ENCODE measurements around the gene CASKIN2. TPM values are rescaled to one million over a fixed set of nuclear protein-coding genes. Genes with fewer than 3 reads are reported as not detected.

Gene CASKIN2
- total RNA-seq, 1 experiment from 2014 or later, result 25.4 TPM

DNA sequence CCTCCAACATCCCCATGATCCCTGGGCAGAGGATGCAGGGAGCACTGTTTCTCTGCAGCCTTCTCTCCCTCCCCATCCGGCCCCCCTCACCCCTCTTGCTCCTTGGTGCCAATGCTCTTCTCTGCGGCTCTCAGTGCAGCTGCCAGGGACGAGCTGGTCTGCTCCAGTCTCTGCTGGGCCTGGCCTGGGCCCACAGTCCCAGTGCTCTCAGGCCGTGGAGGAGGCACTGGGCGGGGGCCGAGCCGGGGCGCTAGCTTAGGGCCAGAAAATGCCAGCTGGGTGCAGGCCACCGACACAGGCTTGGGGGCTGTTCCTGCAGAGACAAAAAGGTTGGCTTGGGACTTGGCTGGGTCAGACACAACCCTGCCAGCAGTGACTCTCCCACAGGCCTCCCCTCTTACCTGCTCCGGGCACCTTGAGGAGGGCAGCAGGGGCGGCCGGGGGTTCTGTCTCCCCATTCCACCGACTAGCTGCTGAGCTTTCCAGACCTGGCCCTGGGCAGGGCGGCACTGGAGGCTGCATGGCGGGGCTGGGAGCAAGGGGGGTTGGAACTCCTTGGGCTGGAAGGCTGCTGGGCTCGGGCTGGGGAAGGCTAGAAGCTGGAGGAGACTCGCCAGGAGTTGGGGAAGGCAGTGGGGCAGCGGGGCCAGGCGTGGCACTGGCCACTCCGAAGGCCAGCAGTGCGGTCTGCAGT is 13.8 kb downstream of the CASKIN2 start:
- Histone ChIP-seq H3K79me2 (ENCODE audit: low read depth) (no peaks in the 10 kb centered on the region), H3K27me3 (ENCODE audit: insufficient read depth, low read depth) (no peaks in the 10 kb centered on the region), H3K9me3 (ENCODE audit: insufficient read depth, low read depth) (no peaks in the 10 kb centered on the region), H3K27ac (no peak overlapping the region), H2AFZ (no peak overlapping the region), H3K36me3 (ENCODE audit: low read depth) (no peaks in the 10 kb centered on the region), H3K4me2 (no peak overlapping the region), H3K4me3 (no peak overlapping the region), H4K20me1 (ENCODE audit: insufficient read depth) (0 out of 2 replicates have a peak, but pooled peaks cover 3% of the 10 kb centered on the region), H3K4me1 (replicated peaks; ENCODE audit: insufficient read depth) (no peaks in the 10 kb centered on the region), H3F3A (ENCODE audit: insufficient read depth, low read depth) (no peaks in the 10 kb centered on the region; the same call in 1 of the 2 replicates), H3K9me2 (ENCODE audit: insufficient read depth) (no peaks in the 10 kb centered on the region)
- intact Hi-C loops (cut with micrococcal nuclease; ENCODE audit: unreplicated experiment), result no loop called here
- BruUV-seq (replicated peaks), result no TSS peak
- no peak for TF ChIP-seq EZH2 (IDR thresholded peaks at IDR 0.05; ENCODE audit: low read depth)
- TF ChIP-seq, protein P1, sequence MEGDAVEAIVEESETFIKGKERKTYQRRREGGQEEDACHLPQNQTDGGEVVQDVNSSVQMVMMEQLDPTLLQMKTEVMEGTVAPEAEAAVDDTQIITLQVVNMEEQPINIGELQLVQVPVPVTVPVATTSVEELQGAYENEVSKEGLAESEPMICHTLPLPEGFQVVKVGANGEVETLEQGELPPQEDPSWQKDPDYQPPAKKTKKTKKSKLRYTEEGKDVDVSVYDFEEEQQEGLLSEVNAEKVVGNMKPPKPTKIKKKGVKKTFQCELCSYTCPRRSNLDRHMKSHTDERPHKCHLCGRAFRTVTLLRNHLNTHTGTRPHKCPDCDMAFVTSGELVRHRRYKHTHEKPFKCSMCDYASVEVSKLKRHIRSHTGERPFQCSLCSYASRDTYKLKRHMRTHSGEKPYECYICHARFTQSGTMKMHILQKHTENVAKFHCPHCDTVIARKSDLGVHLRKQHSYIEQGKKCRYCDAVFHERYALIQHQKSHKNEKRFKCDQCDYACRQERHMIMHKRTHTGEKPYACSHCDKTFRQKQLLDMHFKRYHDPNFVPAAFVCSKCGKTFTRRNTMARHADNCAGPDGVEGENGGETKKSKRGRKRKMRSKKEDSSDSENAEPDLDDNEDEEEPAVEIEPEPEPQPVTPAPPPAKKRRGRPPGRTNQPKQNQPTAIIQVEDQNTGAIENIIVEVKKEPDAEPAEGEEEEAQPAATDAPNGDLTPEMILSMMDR (conservative IDR thresholded peaks at IDR 0.05), result no peak
- DNase-seq, result no peak
- POLR2A ChIA-PET (ENCODE audit: unreplicated experiment), result no interaction called here
- CTCF ChIA-PET, result interaction anchor here (0.7 kb wide), 1 partner anchor 73 kb away, joined by 3 read pairs; no protein-coding TSS in a partner anchor

- Histone ChIP-seq H3K9me3 (ENCODE audit: insufficient read depth, low read depth) (no peaks in the 10 kb centered on the region), H3K27ac (no peak overlapping the region), H3K4me2 (no peak overlapping the region), H3F3A (ENCODE audit: insufficient read depth, low read depth) (no peaks in the 10 kb centered on the region), H3K27me3 (ENCODE audit: insufficient read depth, low read depth) (no peaks in the 10 kb centered on the region), H3K36me3 (ENCODE audit: low read depth) (no peaks in the 10 kb centered on the region), H4K20me1 (ENCODE audit: insufficient read depth) (0 out of 2 replicates have a peak, but pooled peaks cover 3% of the 10 kb centered on the region), H3K79me2 (ENCODE audit: low read depth) (no peaks in the 10 kb centered on the region), H3K4me1 (replicated peaks; ENCODE audit: insufficient read depth) (no peaks in the 10 kb centered on the region), H2AFZ (no peak overlapping the region), H3K4me3 (no peak overlapping the region), H3K9me2 (ENCODE audit: insufficient read depth) (no peaks in the 10 kb centered on the region)
- no peak for TF ChIP-seq EZH2 (IDR thresholded peaks at IDR 0.05; ENCODE audit: low read depth)
- TF ChIP-seq, protein P1 (conservative IDR thresholded peaks at IDR 0.05), result no peak
- no peak for DNase-seq
- POLR2A ChIA-PET (ENCODE audit: unreplicated experiment), result no interaction called here
- TSS peak; percentile 12 for BruUV-seq (replicated peaks)
- intact Hi-C loops (cut with micrococcal nuclease; ENCODE audit: unreplicated experiment), result no loop called here
- CTCF ChIA-PET, result interaction anchor here (0.7 kb wide), 1 partner anchor 72 kb away, joined by 3 read pairs; no protein-coding TSS in a partner anchor
Measured at GRCh38 chr17:75500419-75501216, 14.7 kb downstream of the CASKIN2 start.

DNA sequence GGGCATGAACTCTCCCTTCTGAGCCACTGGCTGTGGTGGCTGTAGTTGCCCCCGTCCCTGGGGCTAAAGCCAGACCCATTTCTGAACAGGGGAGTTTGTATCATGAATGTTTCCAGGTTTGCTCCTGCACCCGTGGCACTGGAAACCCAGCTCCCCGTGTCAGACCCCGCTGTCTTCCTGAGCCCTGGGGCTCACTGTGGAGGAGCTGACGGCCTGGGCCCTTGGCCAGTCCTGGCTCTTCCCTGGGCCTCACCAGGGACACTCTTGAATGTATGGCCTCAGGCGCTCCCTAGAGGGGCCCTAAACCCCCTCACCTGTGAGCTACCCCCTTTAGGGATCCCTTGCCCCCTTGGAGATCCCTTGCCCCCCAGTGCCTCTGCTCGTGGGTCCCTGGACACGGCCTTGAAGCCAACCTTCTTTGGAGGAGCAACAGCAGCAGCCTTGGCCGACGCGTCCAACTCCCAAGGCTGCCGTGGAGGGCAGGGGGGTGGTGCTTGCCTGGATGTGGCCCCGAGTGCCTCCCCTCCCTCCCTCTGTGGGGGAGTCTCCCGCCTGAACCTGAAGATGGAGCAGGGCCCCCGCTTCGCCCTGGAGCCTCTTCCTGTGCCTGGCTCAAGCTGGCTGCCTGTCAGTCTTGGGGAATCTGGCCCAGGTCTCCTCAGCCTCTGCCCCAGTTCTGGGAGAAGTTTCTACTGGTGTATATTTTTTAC is 15.9 kb downstream of the CASKIN2 start:
- CTCF ChIA-PET, result interaction anchor here (0.6 kb wide), 1 partner anchor 39 kb away, joined by 4 read pairs; no protein-coding TSS in a partner anchor
- Histone ChIP-seq H3K36me3 (ENCODE audit: low read depth) (no peaks in the 10 kb centered on the region), H3F3A (ENCODE audit: insufficient read depth, low read depth) (no peaks in the 10 kb centered on the region), H3K27ac (no peak overlapping the region), H3K79me2 (ENCODE audit: low read depth) (no peaks in the 10 kb centered on the region), H3K9me2 (ENCODE audit: insufficient read depth) (no peaks in the 10 kb centered on the region), H3K4me2 (no peak overlapping the region), H3K4me1 (replicated peaks; ENCODE audit: insufficient read depth) (no peaks in the 10 kb centered on the region), H3K9me3 (ENCODE audit: insufficient read depth, low read depth) (no peaks in the 10 kb centered on the region), H3K27me3 (ENCODE audit: insufficient read depth, low read depth) (no peaks in the 10 kb centered on the region), H2AFZ (no peak overlapping the region), H4K20me1 (ENCODE audit: insufficient read depth) (no peaks in the 10 kb centered on the region), H3K4me3 (no peak overlapping the region)
- intact Hi-C loops (cut with micrococcal nuclease; ENCODE audit: unreplicated experiment), result loop anchor here (5.0 kb wide), 1 partner anchor 72 kb away; no protein-coding TSS in a partner anchor
- TF ChIP-seq, protein P1 (conservative IDR thresholded peaks at IDR 0.05), result no peak
- no peak for TF ChIP-seq EZH2 (IDR thresholded peaks at IDR 0.05; ENCODE audit: low read depth)
- BruUV-seq (replicated peaks), result TSS peak; percentile 15
- POLR2A ChIA-PET (ENCODE audit: unreplicated experiment), result interaction anchor here (0.6 kb wide), 1 partner anchor 29 kb away, joined by 13 read pairs; no protein-coding TSS in a partner anchor
- DNase-seq, result no peak
